ENCODE results near the gene LDLRAD3. TPM values are rescaled to one million over a fixed set of nuclear protein-coding genes. Genes with fewer than 3 reads are reported as not detected.

Gene LDLRAD3
- total RNA-seq, 2 donors from 2014 or later: 0.19 to 0.45 TPM

GRCh38 chr11:35914816-35915215 is 29.0 kb upstream of the LDLRAD3 start:
- no peak overlapping the region for H3K27ac Mint-ChIP-seq
- H3K9me3 Mint-ChIP-seq: no peaks in the 10 kb centered on the region
- no peaks in the 10 kb centered on the region for H3K36me3 Mint-ChIP-seq (ENCODE audit: low read depth)
- peaks cover 7% of the 10 kb centered on the region for H3K27me3 Mint-ChIP-seq
- ATAC-seq (replicated peaks): no peak
- no peaks in the 10 kb centered on the region for H3K4me1 Mint-ChIP-seq
- H3K4me3 Mint-ChIP-seq: no peak overlapping the region

GRCh38 chr11:35916270-35916669 is 27.6 kb upstream of the LDLRAD3 start:
- Mint-ChIP-seq H3K36me3 (ENCODE audit: low read depth) (no peaks in the 10 kb centered on the region), H3K27me3 (peaks cover 7% of the 10 kb centered on the region), H3K27ac (no peak overlapping the region), H3K4me3 (no peak overlapping the region), H3K4me1 (no peaks in the 10 kb centered on the region), H3K9me3 (no peaks in the 10 kb centered on the region)
- no peak for ATAC-seq (replicated peaks)

GRCh38 chr11:35917676-35918075 is 26.2 kb upstream of the LDLRAD3 start:
- Mint-ChIP-seq H3K4me3 (no peak overlapping the region), H3K36me3 (ENCODE audit: low read depth) (no peaks in the 10 kb centered on the region), H3K27me3 (peaks cover 4% of the 10 kb centered on the region), H3K27ac (no peak overlapping the region), H3K4me1 (no peaks in the 10 kb centered on the region), H3K9me3 (no peaks in the 10 kb centered on the region)
- no peak for ATAC-seq (replicated peaks)

- no peak overlapping the region for H3K4me3 Mint-ChIP-seq
- ATAC-seq (replicated peaks): no peak
- H3K4me1 Mint-ChIP-seq: no peaks in the 10 kb centered on the region
- peaks cover 4% of the 10 kb centered on the region for H3K27me3 Mint-ChIP-seq
- no peaks in the 10 kb centered on the region for H3K9me3 Mint-ChIP-seq
- no peak overlapping the region for H3K27ac Mint-ChIP-seq
- H3K36me3 Mint-ChIP-seq (ENCODE audit: low read depth): no peaks in the 10 kb centered on the region
These were observed 25.1 kb upstream of the LDLRAD3 start for GRCh38 chr11:35918716-35919115.

GRCh38 chr11:35919244-35919643 is 24.6 kb upstream of the LDLRAD3 start:
- peaks cover 4% of the 10 kb centered on the region for H3K27me3 Mint-ChIP-seq
- no peaks in the 10 kb centered on the region for H3K4me1 Mint-ChIP-seq
- no peak for ATAC-seq (replicated peaks)
- H3K4me3 Mint-ChIP-seq: no peak overlapping the region
- H3K9me3 Mint-ChIP-seq: no peaks in the 10 kb centered on the region
- H3K36me3 Mint-ChIP-seq (ENCODE audit: low read depth): no peaks in the 10 kb centered on the region
- H3K27ac Mint-ChIP-seq: no peak overlapping the region

GRCh38 chr11:35923452-35923851 is 20.4 kb upstream of the LDLRAD3 start:
- H3K36me3 Mint-ChIP-seq (ENCODE audit: low read depth): no peaks in the 10 kb centered on the region
- peaks cover 6% of the 10 kb centered on the region for H3K27me3 Mint-ChIP-seq
- no peaks in the 10 kb centered on the region for H3K9me3 Mint-ChIP-seq
- H3K4me3 Mint-ChIP-seq: no peak overlapping the region
- H3K4me1 Mint-ChIP-seq: no peaks in the 10 kb centered on the region
- no peak overlapping the region for H3K27ac Mint-ChIP-seq
- ATAC-seq (replicated peaks): no peak

- Mint-ChIP-seq H3K27ac (no peak overlapping the region), H3K36me3 (ENCODE audit: low read depth) (no peaks in the 10 kb centered on the region), H3K27me3 (peaks cover 3% of the 10 kb centered on the region), H3K9me3 (no peaks in the 10 kb centered on the region), H3K4me1 (no peaks in the 10 kb centered on the region), H3K4me3 (no peak overlapping the region)
- ATAC-seq (replicated peaks): no peak
These were observed 19.1 kb upstream of the LDLRAD3 start for GRCh38 chr11:35924811-35925210.

GRCh38 chr11:35927104-35927503 is 16.8 kb upstream of the LDLRAD3 start:
- Mint-ChIP-seq H3K4me1 (no peaks in the 10 kb centered on the region), H3K4me3 (no peak overlapping the region), H3K36me3 (ENCODE audit: low read depth) (no peaks in the 10 kb centered on the region), H3K9me3 (no peaks in the 10 kb centered on the region), H3K27ac (no peak overlapping the region), H3K27me3 (peaks cover 8% of the 10 kb centered on the region)
- ATAC-seq (replicated peaks): no peak

- Mint-ChIP-seq H3K27me3 (peaks cover 8% of the 10 kb centered on the region), H3K9me3 (no peaks in the 10 kb centered on the region), H3K36me3 (ENCODE audit: low read depth) (no peaks in the 10 kb centered on the region), H3K4me3 (no peak overlapping the region), H3K4me1 (no peaks in the 10 kb centered on the region), H3K27ac (no peak overlapping the region)
- no peak for ATAC-seq (replicated peaks)
These were observed 16.2 kb upstream of the LDLRAD3 start for GRCh38 chr11:35927682-35928081.

- Mint-ChIP-seq H3K27ac (no peak overlapping the region), H3K36me3 (ENCODE audit: low read depth) (no peaks in the 10 kb centered on the region), H3K9me3 (no peaks in the 10 kb centered on the region), H3K4me1 (no peaks in the 10 kb centered on the region), H3K4me3 (no peak overlapping the region), H3K27me3 (peaks cover 8% of the 10 kb centered on the region)
- no peak for ATAC-seq (replicated peaks)
These were observed 15.0 kb upstream of the LDLRAD3 start for GRCh38 chr11:35928688-35929395.

- Mint-ChIP-seq H3K4me3 (no peak overlapping the region), H3K9me3 (no peaks in the 10 kb centered on the region), H3K36me3 (ENCODE audit: low read depth) (no peaks in the 10 kb centered on the region), H3K27ac (no peak overlapping the region), H3K4me1 (no peaks in the 10 kb centered on the region), H3K27me3 (peaks cover 19% of the 10 kb centered on the region)
- no peak for ATAC-seq (replicated peaks)
These were observed 13.4 kb upstream of the LDLRAD3 start for GRCh38 chr11:35930466-35930865.

- Mint-ChIP-seq H3K9me3 (no peaks in the 10 kb centered on the region), H3K4me1 (no peaks in the 10 kb centered on the region), H3K36me3 (ENCODE audit: low read depth) (no peaks in the 10 kb centered on the region), H3K27me3 (peaks cover 27% of the 10 kb centered on the region), H3K4me3 (no peak overlapping the region), H3K27ac (no peak overlapping the region)
- ATAC-seq (replicated peaks): no peak
These were observed 11.7 kb upstream of the LDLRAD3 start for GRCh38 chr11:35932121-35932520.

- no peak overlapping the region for H3K27ac Mint-ChIP-seq
- H3K36me3 Mint-ChIP-seq (ENCODE audit: low read depth): no peaks in the 10 kb centered on the region
- H3K4me3 Mint-ChIP-seq: no peak overlapping the region
- H3K9me3 Mint-ChIP-seq: no peaks in the 10 kb centered on the region
- ATAC-seq (replicated peaks): no peak
- no peaks in the 10 kb centered on the region for H3K4me1 Mint-ChIP-seq
- H3K27me3 Mint-ChIP-seq: peaks cover 30% of the 10 kb centered on the region
These were observed 11.1 kb upstream of the LDLRAD3 start for GRCh38 chr11:35932681-35933319.

GRCh38 chr11:35933320-35933871 is 10.5 kb upstream of the LDLRAD3 start:
- Mint-ChIP-seq H3K27me3 (peaks cover 30% of the 10 kb centered on the region), H3K9me3 (no peaks in the 10 kb centered on the region), H3K36me3 (ENCODE audit: low read depth) (no peaks in the 10 kb centered on the region), H3K27ac (no peak overlapping the region), H3K4me3 (no peak overlapping the region), H3K4me1 (no peaks in the 10 kb centered on the region)
- no peak for ATAC-seq (replicated peaks)

GRCh38 chr11:35934271-35934670 is 9.6 kb upstream of the LDLRAD3 start:
- H3K27ac Mint-ChIP-seq: no peak overlapping the region

More at GRCh38 chr11:35934271-35934670, 9.6 kb upstream of the LDLRAD3 start:
- Mint-ChIP-seq H3K4me1 (no peaks in the 10 kb centered on the region), H3K9me3 (no peaks in the 10 kb centered on the region), H3K27me3 (peaks cover 34% of the 10 kb centered on the region), H3K36me3 (ENCODE audit: low read depth) (no peaks in the 10 kb centered on the region), H3K4me3 (no peak overlapping the region)
- no peak for ATAC-seq (replicated peaks)

All from activated T-helper 17 cell treated with anti-CD3 and anti-CD28 coated beads, Interleukin-2, amount 50 U/mL, for 72 hours (primary cell).